H1 (cell line): ENCODE data around the gene TGM2.

Experiments
- POLR2AphosphoS5 ChIP-seq: IDR thresholded peaks from 2 replicates; pipeline ENCODE4 v1.6.1; 2011; ENCODE audit warnings: low read depth, low read length
- TF ChIP-seq, protein P1 (sequence below): IDR thresholded peaks from 2 replicates; pipeline ENCODE4 v1.6.1; 2011; ENCODE audit warnings: low read length, improper control_type of control experiment

GRCh38 chr20:38108438-38108985 lies 56.6 kb downstream of the TGM2 start:
- TF ChIP-seq POLR2AphosphoS5: no peak
- TF ChIP-seq, protein P1, sequence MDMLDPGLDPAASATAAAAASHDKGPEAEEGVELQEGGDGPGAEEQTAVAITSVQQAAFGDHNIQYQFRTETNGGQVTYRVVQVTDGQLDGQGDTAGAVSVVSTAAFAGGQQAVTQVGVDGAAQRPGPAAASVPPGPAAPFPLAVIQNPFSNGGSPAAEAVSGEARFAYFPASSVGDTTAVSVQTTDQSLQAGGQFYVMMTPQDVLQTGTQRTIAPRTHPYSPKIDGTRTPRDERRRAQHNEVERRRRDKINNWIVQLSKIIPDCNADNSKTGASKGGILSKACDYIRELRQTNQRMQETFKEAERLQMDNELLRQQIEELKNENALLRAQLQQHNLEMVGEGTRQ: no peak
